HEK293T (cell line): ENCODE data around the gene KIF13A.

ENCODE experiments used
- BHLHE40 ChIP-seq: fragments of 450-650 bp; IDR thresholded peaks from 2 replicates; pipeline ENCODE4 v1.6.1; 2016; ENCODE audit warnings: mild to moderate bottlenecking, moderate library complexity, borderline replicate concordance
- CTBP1 ChIP-seq: fragments of 450-650 bp; IDR thresholded peaks from 2 replicates; pipeline ENCODE4 v1.6.1; 2016; ENCODE audit warnings: borderline replicate concordance
- ELF4 ChIP-seq: fragments of 450-650 bp; IDR thresholded peaks from 2 replicates; pipeline ENCODE4 v1.6.1; 2017; ENCODE audit warnings: antibody characterized with exemption
- FOXA1 ChIP-seq: fragments of 450-650 bp; IDR thresholded peaks from 2 replicates; pipeline ENCODE4 v1.6.1; 2016; ENCODE audit warnings: mild to moderate bottlenecking
- FOXK2 ChIP-seq: fragments of 450-650 bp; IDR thresholded peaks from 2 replicates; pipeline ENCODE4 v1.6.1; 2016; ENCODE audit warnings: mild to moderate bottlenecking
- FOXM1 ChIP-seq: fragments of 450-650 bp; IDR thresholded peaks from 2 replicates; pipeline ENCODE4 v1.6.1; 2017; ENCODE audit warnings: mild to moderate bottlenecking, borderline replicate concordance
- L3MBTL2 ChIP-seq: fragments of 450-650 bp; conservative IDR thresholded peaks from 2 replicates; pipeline ENCODE4 v1.6.1; 2016; ENCODE audit warnings: mild to moderate bottlenecking
- PKNOX1 ChIP-seq: fragments of 450-650 bp; IDR thresholded peaks from 2 replicates; pipeline ENCODE4 v1.6.1; 2016
- SP1 ChIP-seq: fragments of 450-650 bp; IDR thresholded peaks from 2 replicates; pipeline ENCODE4 v1.6.1; 2017
- SUZ12 ChIP-seq: fragments of 450-650 bp; IDR thresholded peaks from 2 replicates; pipeline ENCODE4 v1.6.1; 2016; ENCODE audit warnings: mild to moderate bottlenecking
- TARDBP ChIP-seq: fragments of 450-650 bp; IDR thresholded peaks from 2 replicates; pipeline ENCODE4 v1.6.1; 2016
- ZNF384 ChIP-seq: fragments of 450-650 bp; IDR thresholded peaks from 2 replicates; pipeline ENCODE4 v1.6.1; 2016

- TF ChIP-seq ZNF384: no peak
- TF ChIP-seq ELF4: no peak
- no peak for TF ChIP-seq FOXA1
- TF ChIP-seq FOXK2: no peak
- no peak for TF ChIP-seq PKNOX1
- no peak for TF ChIP-seq CTBP1
- TF ChIP-seq TARDBP: no peak
- TF ChIP-seq SP1: no peak
- no peak for TF ChIP-seq FOXM1
- TF ChIP-seq SUZ12: no peak
- TF ChIP-seq BHLHE40: no peak
- no peak for TF ChIP-seq L3MBTL2
Observed at GRCh38 chr6:17912521-17912920, 74.9 kb downstream of the KIF13A start.
